NCI-H446 (cell line): ENCODE results near the gene EPHA10.

Experiments
- DNase-seq, 2 experiments: peaks; one replicate each; lab custom pipeline; 2025; lab: John Stamatoyannopoulos, UW

The EPHA10 gene

DNA sequence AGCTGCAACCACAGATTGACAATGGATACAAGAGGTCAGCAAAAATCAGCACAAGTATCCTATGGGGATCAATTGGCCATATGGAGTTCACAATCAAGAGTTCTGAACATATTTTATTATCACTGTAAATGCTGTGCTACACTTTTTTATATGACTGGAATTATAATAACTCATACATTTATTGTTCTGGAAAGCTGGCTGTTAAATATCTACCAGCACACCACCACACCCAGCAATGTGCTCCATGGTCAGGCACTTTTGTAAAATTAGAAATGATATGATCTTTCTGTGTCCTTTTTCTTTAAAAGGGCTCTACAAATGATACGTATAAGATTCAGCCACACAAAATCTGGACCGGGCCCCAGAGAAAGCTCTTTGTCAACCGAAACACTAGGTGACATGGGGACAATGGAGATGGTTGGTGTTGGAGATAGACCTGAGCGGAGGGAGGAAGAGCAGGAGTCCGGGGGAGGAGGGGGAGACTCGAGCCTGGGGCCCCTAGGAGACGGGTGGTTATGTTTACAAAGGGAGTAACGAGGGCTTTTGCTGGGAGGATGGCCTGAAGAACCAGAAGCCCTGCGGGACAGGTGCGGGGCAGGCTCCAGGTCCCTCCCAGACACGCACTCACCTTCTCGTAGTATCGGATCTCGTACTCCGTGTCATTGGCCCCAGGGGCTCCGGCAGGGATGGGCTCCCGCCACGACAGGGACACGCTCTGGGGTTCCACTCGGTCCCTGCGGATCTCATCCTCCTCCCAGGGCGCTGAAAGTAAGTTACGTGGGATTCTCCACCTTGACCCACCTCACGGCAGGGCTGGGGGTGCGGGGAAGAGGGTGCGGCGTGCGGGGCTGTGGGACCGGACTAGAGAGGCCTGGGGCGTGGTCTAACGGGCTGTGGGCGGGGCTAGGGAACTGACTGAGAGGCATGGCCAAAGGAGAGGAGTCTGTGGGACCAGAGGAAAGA, 30.0 kb downstream of the EPHA10 start:
- no peak for DNase-seq

DNA sequence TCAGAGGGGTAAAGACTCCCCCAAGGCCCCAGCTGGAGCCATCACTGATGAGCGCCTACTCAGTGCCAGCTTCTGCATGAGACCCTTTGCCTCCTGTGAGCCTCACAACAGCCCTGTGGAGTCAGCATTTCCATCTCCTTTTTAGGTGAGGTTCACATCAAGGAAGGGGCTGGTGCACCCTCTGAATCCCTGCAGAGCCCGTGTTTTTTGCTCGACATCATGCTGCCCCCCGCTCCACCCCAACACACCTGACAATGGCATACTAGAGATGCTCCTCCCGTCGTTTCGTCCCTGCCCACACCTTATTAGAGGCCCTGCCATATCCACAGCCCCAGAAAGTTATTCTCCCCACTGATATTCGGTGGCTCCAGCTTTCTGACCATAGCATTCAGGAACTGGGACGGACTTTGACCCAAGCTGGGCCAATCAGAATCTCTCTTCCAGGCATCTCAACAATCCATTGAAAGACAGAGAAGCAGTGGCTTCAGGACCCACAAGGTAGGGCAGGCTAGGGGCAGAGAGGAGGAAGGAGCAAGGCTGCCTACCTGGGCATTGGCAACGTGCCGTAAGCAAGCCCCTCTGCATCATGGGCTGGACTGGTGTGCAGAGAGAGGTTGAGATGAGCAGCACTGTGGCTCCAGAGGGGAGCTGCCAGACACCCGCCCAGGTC, 32.7 kb downstream of the EPHA10 start:
- DNase-seq, result no peak

DNA sequence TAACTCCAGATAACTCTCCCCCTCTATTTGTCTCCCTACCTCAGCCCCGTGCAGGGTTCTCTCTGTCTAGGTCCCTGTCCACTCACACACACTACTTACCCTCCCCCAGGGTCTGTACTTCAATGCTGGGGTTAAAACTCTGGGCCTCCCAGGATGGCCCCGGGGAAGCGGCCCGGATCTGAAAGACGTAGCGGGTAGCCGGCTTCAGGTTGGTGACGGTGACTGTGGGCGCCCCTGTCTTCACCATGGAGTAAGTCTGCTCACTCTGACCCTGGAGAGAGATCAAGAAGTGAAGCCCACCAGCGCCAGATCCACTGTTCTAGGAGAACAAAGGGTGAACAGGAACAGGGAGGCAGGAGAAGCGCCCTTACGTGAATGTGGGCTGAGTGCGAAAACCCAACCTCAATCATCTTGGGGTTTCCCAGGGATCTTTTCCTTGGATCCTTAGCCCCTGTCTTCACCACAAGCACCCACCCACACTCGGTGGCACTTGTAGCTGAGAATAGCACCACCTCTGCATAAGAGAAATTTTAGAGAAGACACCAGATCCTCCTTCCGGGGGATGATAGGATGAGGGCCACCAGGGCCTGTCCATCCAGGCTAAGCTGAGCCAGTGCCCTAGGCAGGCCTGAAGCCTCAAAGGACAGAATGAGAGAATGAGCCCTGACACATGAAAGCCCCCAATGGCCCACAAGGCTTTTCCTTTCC, 33.5 kb downstream of the EPHA10 start:
- DNase-seq, result no peak

DNA sequence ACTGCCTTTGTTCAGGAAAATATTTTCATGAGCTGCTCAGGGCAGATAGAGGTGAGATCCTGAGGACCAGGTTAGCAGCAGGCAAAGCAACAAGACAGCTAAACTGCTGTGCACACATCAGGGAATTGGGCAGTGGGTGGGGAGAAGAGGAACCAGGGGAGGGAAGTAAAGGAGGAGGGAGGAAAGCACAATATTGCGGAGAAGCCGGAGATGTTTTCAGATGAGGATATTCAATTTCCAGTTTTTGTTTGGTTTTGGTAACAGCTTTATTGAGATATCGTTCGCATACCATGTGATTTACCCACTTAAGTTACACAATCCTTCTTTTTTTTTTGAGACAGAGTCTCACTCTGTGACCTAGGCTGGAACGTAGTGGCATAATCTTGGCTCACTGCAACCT, 34.5 kb downstream of the EPHA10 start:
- DNase-seq, result no peak

DNA sequence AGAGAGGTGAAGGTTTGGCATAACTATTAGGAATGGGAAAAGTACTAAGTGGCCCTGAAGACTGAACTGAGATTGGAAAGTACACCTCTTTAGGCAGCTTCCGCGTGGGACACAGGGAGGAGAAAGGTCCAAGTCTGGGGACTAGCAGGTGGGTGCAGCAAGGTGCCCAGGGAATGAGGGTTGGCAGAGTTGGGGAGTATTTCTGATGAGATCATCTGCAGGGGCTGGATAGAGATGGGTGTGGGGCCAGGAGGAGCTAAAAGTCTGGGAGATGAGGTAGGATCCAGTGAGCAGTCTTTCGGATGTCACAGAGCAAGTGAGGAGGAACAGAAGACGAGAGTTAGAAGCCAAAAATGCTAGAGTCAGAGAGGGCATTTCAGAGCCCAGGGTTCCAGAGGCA, 36.5 kb downstream of the EPHA10 start:
- no peak for DNase-seq

DNA sequence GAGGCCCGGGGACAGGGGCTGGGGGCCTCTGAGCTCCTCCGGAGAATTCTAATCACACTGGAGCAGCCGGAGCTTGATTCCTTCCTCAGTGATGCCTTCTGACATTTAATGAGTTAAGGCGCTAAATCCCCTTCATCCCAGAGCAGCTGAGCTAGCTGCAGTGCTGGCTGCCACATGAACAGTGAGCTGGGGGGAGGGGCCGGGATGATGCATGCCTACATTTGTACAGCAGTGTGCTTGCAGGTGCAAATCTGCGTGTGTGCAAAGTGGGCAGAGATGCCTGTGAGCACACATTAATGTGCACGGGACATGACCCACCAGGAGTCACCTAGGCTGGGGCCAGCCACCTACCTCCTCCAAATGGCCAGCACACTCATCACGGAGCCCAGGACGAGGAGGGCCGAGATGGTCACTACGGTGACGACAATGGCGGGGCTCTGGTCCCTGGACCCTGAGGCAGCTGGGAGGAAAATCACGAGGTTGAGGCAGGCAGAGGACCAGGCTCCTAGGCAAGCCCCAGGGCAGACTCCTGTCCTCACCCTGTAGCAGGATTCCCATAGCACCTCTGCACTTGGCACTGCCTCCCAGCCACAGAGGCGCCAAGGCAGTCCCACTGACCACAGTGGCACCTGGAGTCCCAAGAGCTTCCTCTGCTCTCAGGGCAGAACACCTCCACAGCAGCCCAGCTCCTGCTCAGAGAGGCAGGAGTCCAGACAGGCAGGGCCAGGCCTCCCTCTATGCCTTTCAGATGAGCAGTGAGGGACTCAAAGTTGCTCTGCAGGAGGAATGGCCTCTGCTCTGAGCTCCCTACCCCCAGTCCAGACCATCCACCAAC, 38.0 kb downstream of the EPHA10 start:
- DNase-seq, result no peak

DNA sequence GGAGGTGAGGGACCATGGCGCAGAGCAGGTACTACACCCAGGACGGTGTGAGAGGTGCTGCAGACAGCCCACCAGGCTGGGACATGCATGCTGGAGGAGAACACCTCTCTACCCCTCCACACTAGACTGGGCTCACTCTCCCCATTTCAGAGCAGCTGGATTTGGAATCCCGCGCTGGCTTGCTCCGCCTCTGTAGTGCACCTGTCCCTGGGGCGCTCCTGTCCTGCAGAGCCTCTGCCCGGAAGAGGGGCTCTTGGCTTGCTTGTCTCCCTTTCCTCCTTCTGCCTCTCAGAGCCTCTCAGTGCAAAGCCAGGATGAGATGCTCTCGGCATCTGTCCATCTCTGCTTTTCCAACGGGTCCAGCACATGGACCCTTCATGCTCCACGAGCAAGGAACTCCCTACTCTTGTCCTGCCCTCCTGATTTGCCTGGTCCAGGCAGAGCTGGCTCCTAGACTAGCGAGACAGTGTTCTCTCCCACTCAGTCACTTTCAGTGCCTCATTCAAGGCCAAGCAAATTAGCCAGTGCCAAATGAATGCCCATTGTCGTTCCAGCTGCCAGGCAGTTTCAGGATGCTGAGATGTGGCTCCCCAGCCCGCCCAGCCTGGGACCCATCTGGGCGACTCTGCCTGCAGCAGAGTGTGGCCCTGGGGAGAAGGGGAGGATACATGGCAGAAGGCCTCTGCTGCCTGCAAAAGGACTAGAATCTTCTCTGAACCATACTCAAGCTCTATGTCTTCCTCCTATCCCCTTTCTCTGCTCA, 38.9 kb downstream of the EPHA10 start:
- DNase-seq, result no peak

DNA sequence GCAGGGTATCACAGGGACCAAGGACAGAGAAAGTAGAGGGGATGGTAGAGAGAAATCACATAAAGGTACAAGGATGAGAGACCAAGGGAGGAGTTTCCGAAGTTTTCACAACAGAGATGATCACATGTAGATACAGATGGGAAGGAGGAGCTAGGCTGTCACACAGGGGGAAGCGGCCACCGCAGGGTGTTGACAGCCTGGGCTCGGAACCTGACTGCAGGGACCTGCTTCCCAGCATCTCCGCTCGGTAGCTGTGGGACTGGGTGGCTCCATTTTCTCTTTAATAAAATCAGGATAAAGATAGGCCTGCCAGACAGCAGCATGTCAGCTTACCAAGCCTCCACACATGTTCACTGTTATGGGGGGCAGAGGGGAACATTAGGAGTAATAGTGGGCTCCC, 40.3 kb downstream of the EPHA10 start:
- DNase-seq, result no peak

DNA sequence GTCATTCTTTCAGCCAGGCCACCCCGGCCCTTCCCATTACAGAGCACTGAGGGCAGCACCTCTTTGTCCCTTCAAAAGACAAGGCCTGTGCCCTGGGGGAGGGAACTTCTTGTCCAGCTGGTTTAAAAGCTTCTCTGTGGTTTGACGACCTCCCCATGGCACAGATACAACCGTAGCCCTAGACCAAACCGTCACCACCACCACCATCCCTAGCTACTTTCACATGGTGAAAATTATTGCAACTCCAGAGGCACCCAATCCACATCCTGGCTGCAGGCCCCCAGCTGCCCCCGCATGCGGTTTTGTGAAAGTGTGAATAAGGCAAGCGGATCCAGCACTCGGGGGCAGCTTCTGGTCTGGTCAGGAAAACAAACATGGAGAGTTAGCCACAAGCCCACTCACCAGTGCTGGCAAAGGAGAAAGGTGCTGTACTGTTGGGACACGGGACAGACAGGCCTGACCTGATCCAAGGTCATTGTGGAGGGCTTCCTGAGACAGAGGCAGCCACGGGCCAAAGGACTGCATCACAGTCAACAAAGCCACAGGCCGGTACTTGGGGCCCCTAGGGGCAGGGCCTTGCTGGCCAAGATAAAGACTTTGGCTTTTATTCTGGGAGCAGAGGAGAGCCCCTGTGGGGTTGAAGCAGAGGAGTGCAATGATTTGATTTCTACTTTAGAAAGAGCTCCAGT, 41.4 kb downstream of the EPHA10 start:
- DNase-seq, result no peak

DNA sequence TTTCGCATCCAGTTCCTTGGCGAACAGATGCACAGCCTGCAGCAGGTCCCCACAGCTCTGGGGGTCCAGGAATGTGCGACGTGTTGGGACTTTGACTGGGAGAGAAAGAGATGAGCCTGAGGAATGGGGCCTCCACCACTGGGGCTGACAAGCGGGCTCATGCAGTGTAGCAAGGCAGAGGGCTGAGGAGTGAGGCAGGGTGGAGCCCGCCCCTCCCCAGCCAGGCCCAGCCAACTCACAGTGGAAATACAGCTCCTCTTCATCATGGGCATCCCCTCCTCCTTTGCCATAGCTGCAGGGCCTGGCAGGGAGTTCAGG, 41.9 kb downstream of the EPHA10 start:
- DNase-seq, result no peak

DNA sequence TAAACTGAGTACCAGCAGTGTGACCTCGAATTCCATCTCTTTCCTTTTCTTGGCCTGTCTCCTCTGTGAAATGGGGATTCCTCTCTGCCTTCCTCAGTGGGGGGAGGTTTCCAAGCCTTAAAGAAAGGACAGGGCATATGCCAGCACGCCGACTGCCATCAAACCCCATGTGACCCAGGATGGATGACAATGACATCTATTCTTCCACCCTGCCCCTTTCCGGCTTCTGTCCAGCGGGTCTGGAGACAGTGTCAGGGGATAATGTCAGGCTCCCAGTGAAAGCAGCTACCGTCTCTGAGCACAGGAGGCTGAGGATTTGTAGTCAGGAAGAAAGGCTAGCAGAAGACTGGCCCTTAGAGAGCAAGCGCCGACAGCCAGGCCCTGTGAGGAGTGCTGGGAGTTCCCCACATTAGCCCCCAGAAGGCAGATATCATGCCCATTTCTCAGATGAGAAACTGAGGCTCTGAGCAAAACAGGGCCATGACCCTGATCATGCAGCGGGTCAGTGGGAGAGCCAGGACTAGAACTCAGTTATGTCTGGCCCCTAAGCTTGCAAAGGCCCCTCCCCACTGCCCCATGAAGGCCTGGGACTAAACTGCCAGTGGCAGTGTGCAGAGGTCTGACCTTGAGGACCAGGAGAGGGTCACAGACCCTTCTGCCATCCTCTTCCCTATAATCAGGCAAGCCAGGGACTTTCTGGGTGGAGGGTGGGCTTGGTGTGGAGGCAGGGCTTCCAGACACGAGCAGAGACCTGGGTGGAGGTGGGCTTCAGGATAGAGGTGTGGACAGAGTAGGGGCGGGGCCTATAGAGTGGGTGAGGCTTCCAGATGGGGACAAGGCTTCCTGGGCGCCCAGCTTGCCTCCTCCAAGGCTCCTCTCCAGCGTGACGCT, 42.5 kb downstream of the EPHA10 start:
- DNase-seq, result no peak

DNA sequence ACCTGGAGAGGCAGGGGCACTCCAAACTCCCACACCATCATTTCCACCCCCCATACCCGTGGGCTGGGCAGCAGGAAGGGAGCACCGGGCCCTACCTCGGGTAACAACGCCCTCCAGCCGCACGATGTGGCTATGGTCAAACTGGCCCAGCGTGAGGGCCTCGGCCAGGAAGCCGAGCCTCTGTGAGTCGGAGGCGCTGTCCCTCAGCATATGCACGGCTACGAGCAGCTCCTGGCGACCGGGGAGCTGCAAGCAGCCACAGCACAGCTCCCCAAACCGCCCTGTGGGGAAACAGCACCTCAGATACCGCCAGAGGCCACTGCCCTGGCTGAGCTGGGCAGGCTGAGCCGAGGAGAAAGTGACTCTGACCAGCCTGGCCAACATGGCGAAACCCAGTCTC, 43.4 kb downstream of the EPHA10 start:
- no peak for DNase-seq

DNA sequence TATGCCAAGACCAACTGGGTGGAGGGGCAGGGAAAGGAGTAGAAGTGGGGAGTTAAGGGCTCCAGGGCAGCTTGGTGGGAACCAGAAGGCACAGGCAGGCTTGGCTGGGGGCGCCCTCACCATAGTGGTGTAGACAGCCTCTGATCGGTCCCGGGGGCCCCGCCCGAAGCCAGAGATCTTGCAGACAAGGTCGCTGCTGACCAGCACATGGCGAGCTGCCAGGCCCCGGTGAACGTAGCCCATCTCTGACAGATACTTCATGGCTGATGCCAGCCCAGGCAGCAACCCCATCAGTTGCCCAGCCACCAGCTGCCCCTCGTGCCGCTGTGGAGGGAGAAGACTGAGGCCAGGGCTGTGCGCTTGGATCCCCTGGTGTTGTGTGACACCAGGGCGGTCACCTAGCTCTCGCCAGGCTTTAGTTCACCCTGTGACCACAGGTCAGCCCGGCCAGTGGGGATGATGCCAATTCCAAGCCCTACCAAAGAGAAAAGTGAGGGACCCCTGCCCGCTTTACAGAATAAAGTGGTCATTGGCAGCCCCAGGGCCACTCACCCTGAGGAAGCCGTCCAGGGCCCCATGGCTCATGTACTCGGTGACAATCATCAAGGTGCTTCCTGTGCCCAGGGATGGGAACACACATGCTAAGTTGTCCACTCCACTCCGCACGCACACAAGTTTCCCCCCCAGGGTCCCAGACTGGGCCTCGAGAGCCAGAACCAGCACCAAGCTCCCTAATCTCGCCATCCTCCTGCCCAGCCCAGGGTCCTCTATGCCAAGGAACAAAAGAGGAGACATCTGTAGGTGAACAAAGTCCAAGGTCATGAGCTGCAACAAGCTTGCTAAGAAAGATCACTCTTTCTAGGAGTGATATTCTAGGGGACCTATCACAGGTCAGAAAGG, 44.4 kb downstream of the EPHA10 start:
- DNase-seq, result no peak

DNA sequence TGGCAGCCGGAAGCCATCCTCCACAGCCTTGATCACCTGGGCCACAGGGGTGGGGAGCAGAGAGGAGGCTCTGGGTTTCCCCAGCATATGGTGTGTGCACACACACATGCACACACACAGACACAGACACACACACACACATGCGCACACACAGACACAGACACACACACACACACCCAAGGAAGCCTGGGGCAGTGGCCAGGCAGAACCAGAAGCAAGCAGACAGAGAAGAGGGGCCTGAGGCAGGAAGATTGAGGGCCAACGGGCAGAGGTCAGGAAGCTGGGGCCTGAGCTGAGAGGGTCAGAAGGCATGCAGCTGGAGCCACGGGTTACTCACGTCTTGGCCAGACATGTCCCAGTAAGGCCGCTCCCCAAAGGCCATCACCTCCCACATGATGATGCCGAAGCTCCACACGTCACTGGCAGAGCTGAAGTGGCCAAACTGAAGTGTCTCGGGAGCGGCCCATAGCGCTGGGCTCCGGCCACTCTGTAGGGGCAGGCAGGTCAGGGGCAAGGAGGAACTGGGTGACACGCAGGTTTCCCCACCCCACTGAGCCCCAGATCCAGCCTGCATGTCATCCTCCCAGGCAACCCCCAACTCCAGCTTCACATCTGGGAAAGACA, 45.2 kb downstream of the EPHA10 start:
- no peak for DNase-seq

DNA sequence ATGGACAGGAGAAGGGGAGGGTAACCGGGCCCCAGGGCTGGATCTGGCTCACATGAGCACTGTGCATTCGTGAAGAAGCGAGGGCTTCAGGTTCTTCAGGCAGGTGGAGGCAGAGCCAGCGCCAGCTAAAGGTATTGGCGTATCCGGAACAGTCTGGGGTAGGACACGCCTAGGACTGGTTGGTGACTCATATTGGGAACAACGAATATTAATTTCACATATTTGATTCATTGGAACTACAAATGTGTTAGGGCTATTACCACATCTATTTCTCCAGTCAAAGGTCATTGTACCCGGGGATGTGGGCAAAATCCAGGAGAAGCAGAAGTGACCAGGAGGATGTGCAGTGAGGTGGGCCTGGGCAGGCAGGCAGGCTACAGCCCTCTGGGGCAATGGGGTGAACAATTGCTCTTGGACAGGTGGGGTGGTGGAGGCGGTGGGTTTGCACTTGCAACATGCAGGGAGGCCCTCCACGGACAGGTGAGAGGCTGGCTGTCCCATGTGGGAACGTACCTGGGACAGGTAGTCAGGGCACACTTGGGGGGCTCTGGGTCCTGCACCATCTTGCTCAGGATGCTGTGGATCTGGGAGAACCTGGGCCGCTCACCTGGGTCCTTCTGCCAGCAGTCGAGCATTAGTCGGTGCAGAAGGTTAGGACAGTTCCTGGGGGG, 45.9 kb downstream of the EPHA10 start:
- no peak for DNase-seq

DNA sequence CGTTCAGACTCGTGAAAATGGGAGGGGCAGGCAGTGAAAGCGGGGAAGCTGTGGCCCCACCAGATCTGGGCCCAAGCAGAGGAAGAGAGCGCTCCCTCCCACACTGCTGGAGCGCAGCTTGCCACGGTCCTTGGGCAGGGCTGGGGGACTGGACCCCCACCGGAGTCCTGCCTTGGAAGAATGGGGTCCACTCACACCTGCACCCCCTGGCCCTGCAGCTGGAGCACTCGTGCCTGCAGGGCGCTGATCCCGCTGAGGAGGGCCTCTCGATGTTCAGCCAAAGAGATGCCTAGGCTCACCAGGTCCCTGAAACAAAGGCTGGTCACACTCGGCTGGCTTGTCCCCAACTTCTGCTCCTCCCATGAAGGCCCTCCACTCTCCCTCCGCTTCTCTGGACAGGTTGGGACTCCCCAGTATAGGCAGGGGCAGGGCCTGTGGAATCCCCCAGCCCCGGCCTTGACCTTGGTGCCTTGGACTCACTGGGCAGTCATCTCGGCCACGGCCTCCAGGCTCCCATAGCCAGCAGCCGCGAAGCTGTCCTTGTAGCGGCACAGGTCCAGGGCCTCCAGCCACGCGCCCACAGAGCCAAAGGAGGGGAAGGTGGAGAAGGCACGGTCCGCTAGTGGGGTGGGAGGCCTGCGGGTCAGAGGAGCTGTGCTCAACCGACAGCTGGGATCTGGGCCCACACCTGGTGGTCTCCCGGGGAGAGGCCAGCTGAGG, 46.6 kb downstream of the EPHA10 start:
- DNase-seq, result no peak

DNA sequence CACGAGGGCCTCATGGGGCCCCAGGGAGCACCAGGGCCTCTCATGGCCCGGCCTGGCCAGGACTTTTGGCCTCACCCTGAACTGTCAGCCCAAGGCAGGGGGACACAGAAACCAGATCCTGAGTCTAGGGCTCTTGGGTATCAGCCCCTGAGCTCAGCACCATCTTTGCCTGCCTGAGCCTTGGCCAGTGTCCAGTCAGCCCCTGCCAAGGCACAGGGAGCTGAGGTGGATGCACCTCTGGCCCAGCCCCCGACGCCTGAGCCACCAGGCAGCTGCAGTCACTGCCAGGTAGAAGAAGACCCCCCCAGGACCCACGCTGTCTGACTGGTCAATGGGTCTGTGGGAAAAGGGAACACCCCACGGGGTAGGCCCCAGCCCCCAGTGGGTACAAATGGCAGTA, 47.3 kb downstream of the EPHA10 start:
- DNase-seq, result no peak
